ENCODE results near the gene MAPK12. TPM values are rescaled to one million over a fixed set of nuclear protein-coding genes. Genes with fewer than 3 reads are reported as not detected.

MAPK12 gene
- total RNA-seq, 1 experiment from 2014 or later, result 74.6 TPM

DNA sequence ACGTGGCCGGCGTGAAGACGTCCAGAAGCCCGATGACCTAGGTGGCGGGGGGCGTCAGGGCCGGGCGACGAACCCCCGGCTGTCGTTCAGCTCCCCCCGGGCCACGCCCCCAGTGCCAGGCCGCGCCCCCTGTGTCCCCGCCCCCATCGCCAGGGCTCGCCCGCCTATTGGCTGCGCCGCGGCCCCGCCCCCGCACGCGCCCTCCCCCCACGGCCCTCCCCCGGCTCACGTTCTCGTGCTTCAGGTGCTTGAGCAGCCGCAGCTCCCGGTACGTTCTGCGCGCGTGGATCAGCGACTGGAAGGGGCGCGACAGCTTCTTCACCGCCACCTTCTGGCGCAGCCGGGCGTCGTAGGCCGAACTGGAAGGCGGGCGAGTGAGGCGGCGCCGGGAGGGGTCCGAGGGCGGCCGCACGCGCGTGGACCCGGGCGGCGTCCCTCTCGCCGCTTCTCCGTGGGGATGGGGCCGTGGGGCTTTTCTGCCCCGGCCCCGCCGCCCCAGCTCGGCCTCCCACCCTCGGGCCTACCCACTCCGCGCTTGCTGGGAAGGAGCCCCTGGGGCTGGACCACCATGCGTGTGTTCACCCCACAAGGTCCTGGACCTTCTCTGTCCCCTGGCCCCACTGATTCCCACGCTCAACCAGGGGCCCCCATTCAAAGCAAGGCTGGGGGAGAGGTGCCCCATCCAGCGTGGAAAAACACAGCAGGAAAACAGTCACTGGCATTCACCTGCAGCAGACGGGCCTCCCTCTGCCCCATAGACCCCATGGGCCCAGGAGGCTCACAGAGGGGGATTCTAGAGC lies 6.3 kb upstream of the MAPK12 start:
- Histone ChIP-seq H3K4me3 (ENCODE audit: low read depth in 2 of 2, low read length in 2 of 2) (no peak overlapping the region; a peak in 1 of 4 replicates), H3K27ac (ENCODE audit: low read length) (peak overlapping the region; percentile 48; the same call in 1 of the 2 replicates), H3K36me3 (ENCODE audit: control insufficient read depth, insufficient read depth, low read length) (no peaks in the 10 kb centered on the region), H3K27me3 (ENCODE audit: control insufficient read depth, insufficient read depth, low read length) (no peaks in the 10 kb centered on the region), H3K9me3 (ENCODE audit: control insufficient read depth, insufficient read depth, low read depth, low read length) (no peaks in the 10 kb centered on the region), H3K4me1 (ENCODE audit: control insufficient read depth, insufficient read depth, low read length) (peaks cover 18% of the 10 kb centered on the region)
- DNase-seq (ENCODE audit: low read depth, low spot score) (no peak), ATAC-seq (no peak)
- intact Hi-C loops (cut with micrococcal nuclease; ENCODE audit: unreplicated experiment), result no loop called here
- TF ChIP-seq, protein P1, sequence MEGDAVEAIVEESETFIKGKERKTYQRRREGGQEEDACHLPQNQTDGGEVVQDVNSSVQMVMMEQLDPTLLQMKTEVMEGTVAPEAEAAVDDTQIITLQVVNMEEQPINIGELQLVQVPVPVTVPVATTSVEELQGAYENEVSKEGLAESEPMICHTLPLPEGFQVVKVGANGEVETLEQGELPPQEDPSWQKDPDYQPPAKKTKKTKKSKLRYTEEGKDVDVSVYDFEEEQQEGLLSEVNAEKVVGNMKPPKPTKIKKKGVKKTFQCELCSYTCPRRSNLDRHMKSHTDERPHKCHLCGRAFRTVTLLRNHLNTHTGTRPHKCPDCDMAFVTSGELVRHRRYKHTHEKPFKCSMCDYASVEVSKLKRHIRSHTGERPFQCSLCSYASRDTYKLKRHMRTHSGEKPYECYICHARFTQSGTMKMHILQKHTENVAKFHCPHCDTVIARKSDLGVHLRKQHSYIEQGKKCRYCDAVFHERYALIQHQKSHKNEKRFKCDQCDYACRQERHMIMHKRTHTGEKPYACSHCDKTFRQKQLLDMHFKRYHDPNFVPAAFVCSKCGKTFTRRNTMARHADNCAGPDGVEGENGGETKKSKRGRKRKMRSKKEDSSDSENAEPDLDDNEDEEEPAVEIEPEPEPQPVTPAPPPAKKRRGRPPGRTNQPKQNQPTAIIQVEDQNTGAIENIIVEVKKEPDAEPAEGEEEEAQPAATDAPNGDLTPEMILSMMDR (IDR thresholded peaks at IDR 0.05), result no peak
- TF ChIP-seq SIN3A (IDR thresholded peaks at IDR 0.05; ENCODE audit: borderline replicate concordance, insufficient read depth, low read depth, low read length), result no peak
- no peak for TF ChIP-seq POLR2AphosphoS5 (IDR thresholded peaks at IDR 0.05; ENCODE audit: low read depth, low read length)
- TF ChIP-seq REST (IDR thresholded peaks at IDR 0.05; ENCODE audit: insufficient read depth in 1 of 2, low read depth in 2 of 2, low read length in 1 of 2), result no peak
- TF ChIP-seq TCF7L2 (IDR thresholded peaks at IDR 0.05; ENCODE audit: low read depth, low read length), result no peak
- in situ Hi-C loops (cut with HindIII; ENCODE audit: low pct_unique_long_range_greater_than_20kb, low sequenced_read_pairs), result no loop called here
- no TSS peak for BruUV-seq (replicated peaks)
- ChIA-PET POLR2A (no interaction called here), CTCF (no interaction called here)

DNA sequence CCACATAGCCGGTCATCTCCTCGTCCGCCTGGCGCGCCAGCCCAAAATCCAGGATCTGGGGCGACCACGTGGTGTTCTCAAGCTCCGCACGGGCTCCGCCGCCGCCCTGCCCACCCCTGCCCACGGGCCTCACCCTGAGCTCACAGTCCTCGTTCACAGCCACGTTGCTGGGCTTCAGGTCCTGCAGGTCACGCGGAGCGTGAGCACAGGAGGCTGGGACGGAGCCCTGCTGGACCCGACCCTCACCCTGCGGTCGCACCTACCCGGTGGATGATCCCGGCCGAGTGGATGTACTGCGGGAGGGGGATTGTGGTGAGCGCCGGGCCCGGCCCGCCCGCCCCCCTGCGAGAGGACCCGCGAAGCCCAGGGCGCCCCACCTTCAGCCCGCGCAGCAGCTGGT lies 5.5 kb upstream of the MAPK12 start:
- POLR2A ChIA-PET, result no interaction called here
- TF ChIP-seq POLR2AphosphoS5 (IDR thresholded peaks at IDR 0.05; ENCODE audit: low read depth, low read length) (no peak), REST (IDR thresholded peaks at IDR 0.05; ENCODE audit: insufficient read depth in 1 of 2, low read depth in 2 of 2, low read length in 1 of 2) (no peak), SIN3A (IDR thresholded peaks at IDR 0.05; ENCODE audit: borderline replicate concordance, insufficient read depth, low read depth, low read length) (no peak), TCF7L2 (IDR thresholded peaks at IDR 0.05; ENCODE audit: low read depth, low read length) (no peak)
- TF ChIP-seq, protein P1 (IDR thresholded peaks at IDR 0.05), result no peak
- CTCF ChIA-PET, result no interaction called here

More for the DNA sequence above, 5.5 kb upstream of the MAPK12 start:
- DNase-seq (ENCODE audit: low read depth, low spot score), result no peak
- H3K4me1 ChIP-seq (ENCODE audit: control insufficient read depth, insufficient read depth, low read length), result peaks cover 20% of the 10 kb centered on the region
- no peak overlapping the region for H3K27ac ChIP-seq (ENCODE audit: low read length)
- intact Hi-C loops (cut with micrococcal nuclease; ENCODE audit: unreplicated experiment), result no loop called here
- no TSS peak for BruUV-seq (replicated peaks)
- H3K27me3 ChIP-seq (ENCODE audit: control insufficient read depth, insufficient read depth, low read length), result no peaks in the 10 kb centered on the region
- H3K9me3 ChIP-seq (ENCODE audit: control insufficient read depth, insufficient read depth, low read depth, low read length), result no peaks in the 10 kb centered on the region
- no peaks in the 10 kb centered on the region for H3K36me3 ChIP-seq (ENCODE audit: control insufficient read depth, insufficient read depth, low read length)
- no peak for ATAC-seq
- no peak overlapping the region for H3K4me3 ChIP-seq (ENCODE audit: low read depth in 2 of 2, low read length in 2 of 2)
- in situ Hi-C loops (cut with HindIII; ENCODE audit: low pct_unique_long_range_greater_than_20kb, low sequenced_read_pairs), result no loop called here
